Upper lobe of left lung (tissue), 4 donors: Measurements from ENCODE around the gene SLC27A4.

ENCODE experiments used
- CTCF ChIP-seq, 6 experiments: fragments of 450-650 bp in 4 of 6; fragments of 200-600 bp in 2 of 6; sonication (generic) in 2 of 6; IDR thresholded peaks; one replicate each; pipeline ENCODE4 v1.5.1; 2016 to 2019; ENCODE audit warnings: antibody characterized with exemption in 6 of 6
- POLR2AphosphoS5 ChIP-seq, 2 donors: sonication (generic); formaldehyde crosslinking; IDR thresholded peaks; one replicate each; pipeline ENCODE4 v1.5.1; 2017; ENCODE audit warnings: antibody characterized with exemption in 2 of 2

DNA sequence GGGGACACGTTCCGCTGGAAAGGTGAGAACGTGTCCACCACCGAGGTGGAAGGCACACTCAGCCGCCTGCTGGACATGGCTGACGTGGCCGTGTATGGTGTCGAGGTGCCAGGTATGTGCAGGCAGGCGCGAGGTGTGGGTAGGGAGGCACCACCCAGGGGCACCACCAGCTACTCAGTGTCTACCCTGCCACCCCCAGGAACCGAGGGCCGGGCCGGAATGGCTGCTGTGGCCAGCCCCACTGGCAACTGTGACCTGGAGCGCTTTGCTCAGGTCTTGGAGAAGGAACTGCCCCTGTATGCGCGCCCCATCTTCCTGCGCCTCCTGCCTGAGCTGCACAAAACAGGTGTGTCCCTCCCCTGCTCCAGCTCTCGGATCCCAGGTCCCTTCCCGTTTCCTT lies 15.1 kb downstream of the SLC27A4 start:
- TF ChIP-seq CTCF (IDR thresholded peaks at IDR 0.05) (no peak), POLR2AphosphoS5 (IDR thresholded peaks at IDR 0.05) (no peak)
